HG02610 (cell line): Measurements from ENCODE around the gene PEX19.

Source experiments
- ATAC-seq: cut with Tn5 transposase; IDR thresholded peaks from one replicate; pipeline ENCODE4 v1.9.1; 2021; ENCODE audit warnings: mild to moderate bottlenecking, moderate library complexity; ENCODE audit not compliant: unreplicated experiment

Gene PEX19

GRCh38 chr1:160282807-160283206 lies 2.1 kb downstream of the PEX19 start:
- no peak for ATAC-seq

DNA sequence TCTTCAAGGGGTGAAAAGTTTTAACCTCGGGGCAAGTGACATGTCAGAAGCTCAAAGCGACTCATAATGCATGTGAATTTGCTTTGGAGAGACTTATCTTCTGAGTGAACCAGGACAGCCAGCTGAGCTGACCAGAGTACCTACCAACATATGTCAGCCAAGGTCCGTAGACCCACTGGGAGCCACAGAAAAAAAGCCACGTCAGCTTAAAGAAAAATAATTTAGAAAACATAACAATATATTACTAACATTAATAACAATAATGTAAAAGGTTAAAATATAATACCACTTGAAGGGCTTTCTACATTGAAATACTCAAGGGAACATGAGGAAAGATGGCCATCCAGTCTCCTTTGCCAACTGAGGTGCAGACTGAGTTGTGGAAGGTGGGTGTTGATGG lies 6.9 kb downstream of the PEX19 start:
- ATAC-seq = no peak

DNA sequence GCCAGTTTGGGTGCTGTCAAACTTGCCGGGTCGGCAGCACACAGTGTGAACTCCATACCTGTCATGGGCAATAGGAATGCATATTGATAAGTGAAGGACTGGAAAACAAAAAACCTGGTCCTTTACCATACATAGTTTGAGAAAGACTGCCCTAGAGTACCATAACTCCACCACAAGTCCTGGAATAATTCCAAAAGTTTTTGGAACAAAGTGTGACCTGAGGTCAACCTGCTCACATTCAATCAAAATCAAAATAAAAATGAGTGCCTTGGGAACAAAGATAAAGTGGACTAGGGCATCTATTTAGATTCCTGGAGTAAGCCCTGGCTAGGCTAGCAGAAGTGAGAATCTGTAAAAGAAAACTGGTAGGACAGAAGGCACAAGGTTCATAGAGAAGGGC lies 7.6 kb downstream of the PEX19 start:
- ATAC-seq = no peak

GRCh38 chr1:160271025-160271424 lies 13.9 kb downstream of the PEX19 start:
- ATAC-seq = no peak

DNA sequence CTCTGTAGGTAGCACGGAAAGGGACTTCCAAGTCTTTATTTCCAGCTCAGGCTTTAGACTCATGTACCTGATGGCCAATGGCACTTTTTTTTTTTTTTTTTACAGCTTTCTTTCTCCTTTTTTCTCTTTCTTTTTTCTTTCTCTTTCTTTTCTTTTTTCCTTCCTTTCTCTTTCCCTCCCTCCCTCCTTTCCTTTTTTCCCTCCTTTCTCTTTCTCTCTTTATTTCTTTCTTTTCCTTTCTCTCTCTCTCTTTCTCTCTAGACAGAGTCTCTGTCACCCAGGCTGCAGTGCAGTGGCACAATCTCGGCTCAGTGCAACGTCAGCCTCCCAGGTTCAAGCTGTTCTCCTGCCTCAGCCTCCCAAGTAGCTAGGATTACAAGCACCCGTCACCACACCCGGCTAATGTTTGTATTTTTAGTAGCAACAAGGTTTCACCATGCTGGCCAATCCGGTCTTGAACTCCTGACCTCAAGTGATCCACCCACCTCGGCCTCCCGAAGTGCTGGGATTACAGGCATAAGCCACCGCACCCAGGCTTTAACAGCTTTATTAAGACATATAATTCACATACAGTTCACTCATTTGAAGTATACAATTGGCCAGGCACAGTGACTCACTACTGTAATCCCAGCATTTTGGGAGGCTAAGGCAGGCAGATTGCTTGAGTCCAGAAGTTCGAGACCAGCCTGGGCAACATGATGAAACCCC lies 17.5 kb downstream of the PEX19 start:
- no peak for ATAC-seq

- no peak for ATAC-seq
Observed at GRCh38 chr1:160264795-160265307, 20.1 kb downstream of the PEX19 start.

DNA sequence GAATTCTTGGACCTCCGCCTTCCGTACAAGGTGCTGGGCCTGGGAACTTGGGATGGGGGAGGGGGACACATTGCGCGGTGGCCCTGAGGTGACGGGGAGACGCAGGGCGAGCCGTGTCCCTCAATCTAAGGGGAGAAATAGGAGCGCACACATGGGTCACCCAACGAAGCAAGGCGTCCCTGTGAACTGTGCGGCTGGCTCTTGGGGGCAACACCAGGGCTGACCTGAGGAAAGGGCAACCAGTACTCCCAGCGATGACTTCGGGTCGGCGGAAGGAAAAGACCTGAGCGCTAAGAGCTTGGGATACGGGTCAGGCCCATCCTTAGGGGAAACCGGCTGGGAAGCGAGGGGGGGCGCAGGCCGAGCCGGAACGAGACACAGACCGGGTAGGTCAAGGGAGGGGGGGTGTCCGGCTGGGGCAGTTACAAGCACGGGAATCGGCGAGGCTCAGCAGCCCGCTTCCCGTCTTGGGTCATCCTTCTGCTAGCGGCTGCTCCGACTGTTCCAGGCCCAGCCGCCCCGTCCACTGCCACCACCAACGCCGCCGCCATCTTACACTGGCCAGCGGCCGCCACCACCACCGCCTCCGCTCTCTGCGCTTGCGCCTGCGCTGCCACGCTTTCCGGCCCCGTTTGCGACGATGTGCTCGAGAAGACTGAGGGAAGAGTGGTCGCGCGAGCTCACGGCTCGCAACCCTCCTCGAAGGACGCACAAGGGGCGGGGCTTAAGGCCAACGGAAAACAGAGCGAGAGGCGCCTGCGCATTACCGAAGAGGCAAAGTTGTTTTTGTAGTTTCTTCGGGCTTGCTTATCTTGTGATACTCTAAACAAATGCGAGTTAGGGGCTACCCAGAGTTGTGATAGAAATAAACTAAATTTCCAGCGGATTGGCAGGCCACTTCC lies 22.8 kb downstream of the PEX19 start, which contains the start of gene DCAF8:
TSS of gene DCAF8 (minus strand) at position 657 of the 902 bp plus-strand sequence. CDS start 18,541 bp downstream, outside the sequence.
- peak; percentile 83 for ATAC-seq

DNA sequence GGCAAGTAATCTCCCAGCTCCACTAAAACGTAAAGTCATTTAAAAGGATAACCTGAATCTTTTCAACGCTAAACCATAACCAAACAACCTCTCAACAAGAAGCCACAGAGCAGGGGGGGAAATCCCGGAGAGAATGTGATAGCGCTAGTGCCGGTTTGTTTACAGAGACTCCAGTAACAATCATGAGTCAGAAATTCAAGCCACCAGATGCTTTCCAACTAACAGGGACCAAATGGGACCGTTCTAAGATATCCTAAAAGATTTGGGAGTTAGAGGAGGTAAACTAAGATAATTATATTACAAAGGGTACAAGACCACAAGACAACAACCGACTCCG lies 23.4 kb downstream of the PEX19 start:
- ATAC-seq = peak; percentile 48

DNA sequence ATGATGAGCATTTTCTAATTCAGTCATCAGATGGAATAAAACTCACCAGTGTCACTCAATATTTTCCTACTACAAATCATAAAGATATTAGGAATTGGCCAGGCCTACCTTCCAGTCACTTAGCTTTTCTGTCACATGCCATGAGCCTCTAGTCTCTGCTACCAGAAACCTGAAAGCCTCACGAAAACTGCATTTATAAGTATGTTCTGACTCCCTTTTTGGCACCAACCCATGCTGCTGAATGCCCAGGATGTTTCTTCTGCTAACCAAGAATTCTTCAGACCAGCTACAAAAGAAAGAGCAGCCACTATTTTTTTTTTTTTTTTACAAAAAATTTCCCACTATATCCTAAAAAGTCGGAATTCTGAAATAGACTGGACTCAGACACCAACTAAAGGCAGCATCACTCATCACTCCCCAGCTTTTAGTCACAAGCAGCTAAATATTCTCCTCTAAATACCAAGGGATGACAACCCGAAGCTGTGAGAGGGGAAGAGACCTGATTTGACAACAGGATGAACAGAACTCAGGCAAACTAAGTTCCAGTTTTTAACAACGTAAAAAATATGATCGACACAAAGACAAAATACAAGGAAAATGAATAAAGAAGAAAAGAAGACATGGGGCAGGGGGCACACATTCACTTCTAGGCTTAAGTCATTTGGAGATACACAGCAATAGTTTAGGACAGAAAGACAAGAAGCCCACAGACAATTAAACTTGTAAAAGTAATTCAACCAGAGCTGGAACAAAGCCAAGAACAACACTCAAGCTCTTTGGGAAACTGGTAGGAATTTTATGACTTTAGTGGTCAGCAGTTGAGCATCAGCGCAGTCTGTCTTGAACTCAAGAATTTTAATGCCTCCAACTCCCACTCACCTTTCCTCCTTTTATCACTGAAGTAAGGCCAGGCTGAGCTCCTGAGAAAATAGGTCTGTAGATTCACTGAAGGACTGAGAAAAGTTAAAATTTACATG lies 24.2 kb downstream of the PEX19 start:
- no peak for ATAC-seq

DNA sequence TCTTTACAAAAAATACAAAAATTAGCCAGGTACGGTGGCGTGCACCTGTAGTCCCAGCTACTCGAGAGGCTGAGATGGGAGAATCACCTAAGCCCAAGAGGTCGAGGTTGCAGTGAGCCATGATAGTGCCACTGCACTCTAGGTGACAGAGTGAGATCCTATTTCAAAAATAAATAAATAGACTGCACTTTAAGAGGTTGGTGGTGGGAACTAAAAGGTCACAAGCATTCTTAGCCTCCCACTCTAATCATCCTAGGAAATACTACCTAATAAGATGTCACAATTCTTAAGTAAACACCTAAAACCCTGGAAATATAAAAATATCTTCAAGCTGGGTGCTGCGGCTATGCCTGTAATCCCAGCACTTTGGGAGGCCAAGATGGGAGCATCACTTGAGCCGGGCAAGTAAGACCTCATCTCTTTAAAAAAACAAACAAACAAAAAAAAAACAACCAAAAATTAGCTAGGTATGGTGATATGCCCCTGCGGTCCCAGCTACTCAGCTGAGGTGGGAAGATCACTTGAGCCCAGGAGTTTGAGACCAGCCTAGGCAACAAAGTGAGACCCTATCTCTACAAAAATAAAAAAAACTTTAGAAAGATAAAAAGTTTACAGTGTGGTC lies 26.6 kb downstream of the PEX19 start:
- no peak for ATAC-seq

DNA sequence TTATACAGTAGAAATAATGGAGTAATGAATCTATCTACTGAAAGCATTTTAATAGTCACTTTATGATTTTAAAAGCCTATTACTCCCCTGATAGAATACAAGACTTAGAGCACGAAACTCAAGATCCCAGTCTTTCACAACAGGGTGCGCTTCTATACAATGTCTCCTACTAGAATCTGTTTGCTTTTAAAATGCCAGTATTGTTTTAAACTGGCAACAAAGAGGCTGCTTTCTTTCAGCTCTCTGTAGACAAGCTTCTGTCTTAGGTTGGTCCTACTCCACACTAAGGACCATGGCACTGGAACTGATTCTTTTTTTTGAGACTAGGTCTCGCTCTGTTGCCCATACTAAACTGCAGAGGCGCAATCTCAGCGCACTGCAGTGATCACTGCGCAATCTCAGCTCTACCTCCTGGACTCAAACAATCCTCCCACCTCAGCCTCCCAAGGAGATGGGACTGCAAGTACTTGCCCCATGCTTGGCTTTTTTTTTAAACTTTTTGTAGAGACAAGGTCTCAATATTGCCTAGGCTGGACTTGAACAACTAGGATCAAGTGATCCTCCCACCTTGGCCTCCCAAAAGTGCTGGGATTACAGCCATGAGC lies 27.4 kb downstream of the PEX19 start:
- no peak for ATAC-seq

DNA sequence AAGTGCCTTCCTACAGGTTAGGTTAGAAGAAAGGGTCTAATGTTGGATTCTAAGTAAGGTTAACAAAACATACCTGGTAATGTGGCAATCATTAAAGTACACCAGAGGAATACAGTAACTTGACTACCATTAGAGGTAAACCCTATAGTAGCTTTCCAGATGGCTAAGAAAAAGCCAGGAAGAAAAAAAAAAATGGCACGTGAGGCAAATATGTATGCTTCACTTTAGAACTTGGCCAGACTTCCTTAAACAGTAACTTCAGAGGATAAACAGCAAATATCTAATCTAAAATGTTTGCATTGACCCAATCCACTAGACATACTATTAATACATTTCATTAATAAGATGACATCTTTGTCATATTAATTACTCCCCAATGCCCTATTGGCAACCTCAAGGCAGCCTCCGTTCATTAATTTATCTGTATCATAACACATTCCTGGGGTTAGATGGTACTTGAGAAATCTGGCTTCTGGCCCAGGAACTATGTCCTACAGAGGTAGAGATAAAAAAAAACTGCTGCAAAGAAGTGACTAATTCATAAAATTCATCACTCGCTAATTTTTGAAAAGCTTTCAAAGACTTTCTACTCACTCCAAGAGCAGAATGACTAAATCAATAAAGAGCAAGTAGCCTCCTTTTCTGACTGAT lies 28.4 kb downstream of the PEX19 start:
- ATAC-seq = no peak

DNA sequence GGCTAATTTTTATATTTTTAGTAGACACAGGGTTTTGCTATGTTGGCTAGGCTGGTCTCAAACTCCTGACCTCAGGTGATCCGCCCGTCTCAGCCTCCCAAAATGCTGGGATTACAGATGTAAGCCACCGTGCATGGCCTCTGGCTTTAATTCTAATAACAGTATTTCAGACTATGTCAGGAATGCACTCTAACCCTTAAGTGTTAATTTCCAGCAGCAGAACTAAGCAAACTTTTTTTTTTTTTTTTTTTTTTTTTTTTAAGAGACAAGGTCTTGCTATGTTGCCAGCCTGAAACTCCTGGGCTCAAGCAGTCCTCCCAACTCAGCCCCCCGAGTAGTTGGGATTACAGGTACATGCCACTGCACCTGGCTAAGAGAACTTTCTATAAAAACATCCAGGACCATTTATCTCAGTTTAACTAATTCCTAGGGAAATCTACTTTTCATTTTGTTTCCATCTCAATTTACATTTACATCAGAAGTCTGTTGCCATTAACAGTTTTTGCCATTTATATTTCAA lies 29.1 kb downstream of the PEX19 start:
- ATAC-seq = no peak

DNA sequence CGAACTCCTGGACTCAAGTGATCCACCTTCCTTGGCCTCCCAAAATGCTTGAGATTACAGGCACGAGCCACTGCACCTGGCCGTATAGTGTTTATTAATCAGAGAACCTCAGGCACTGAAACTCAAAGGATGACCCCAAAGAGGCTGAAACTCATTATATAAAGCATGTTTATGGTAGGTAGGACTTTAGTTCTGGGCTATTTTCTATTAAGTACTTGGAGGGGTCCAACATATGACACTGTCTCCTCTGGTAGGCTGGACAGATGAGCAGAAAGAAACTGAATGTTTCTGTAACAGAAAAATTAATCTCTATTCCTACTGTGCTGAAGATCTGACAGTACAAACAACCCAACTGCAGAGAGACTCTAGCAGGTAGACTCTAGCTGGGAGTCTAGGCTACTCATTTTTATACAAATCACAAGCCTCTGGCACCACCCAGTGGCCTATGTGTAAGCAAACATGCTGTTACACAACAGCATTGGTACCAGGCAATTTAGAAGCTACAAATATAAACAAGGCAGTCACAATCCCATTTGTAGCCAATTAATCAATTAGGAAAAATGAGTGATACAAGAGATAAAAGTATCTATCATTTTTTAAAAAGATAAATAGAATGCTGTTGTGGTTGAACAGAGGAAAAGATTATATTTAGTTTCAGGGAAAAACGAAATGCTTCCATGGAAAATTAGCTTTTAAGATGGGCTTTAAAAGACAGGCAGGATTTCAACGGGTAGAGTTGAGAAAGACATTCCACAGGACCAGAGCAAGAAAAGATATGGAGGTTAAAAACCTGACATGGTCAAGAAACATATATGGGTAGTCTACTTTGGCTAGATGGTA lies 33.0 kb downstream of the PEX19 start:
- peak; percentile 87 for ATAC-seq

- no peak for ATAC-seq
Observed at GRCh38 chr1:160251011-160251410, 33.9 kb downstream of the PEX19 start.

DNA sequence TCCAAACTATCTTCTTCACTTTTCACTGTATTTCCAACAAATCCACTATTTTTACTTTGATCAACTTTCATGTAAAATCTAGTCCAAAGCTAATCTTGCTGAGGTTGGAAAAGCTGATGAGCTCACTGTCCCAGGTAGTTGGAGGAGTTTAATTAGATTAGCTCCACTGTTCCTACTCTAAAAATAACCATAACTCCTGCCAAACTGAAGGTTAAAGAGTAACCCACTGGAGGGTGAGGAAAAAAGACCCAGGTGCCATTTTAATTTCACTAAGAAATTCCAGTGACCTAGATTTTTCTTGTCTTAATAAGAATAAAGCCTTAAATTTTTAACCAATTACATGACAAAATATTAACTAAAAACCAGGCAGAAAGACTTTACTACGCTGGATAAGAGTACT lies 37.9 kb downstream of the PEX19 start:
- ATAC-seq = no peak

- ATAC-seq = no peak
Observed at GRCh38 chr1:160245434-160245833, 39.5 kb downstream of the PEX19 start.

GRCh38 chr1:160244209-160244608 lies 40.7 kb downstream of the PEX19 start:
- ATAC-seq = no peak
